Stimulated activated CD8-positive, alpha-beta memory T cell treated with anti-CD3 and anti-CD28 coated beads, Interleukin-7, amount 100 ng/mL, for 4 hours (primary cell): Measurements from ENCODE around the gene SAMD4A.
"Not testable (repeated sequence)": the region's sequence is repeated elsewhere in the genome, so short reads cannot be mapped to it uniquely, and the experiment has no call there.

Experiments used
- DNase-seq, 2 donors: peaks; one replicate each; pipeline ENCODE4 v3.0.0-alpha.2; 2020; ENCODE audit warnings: low read depth in 2 of 2

The SAMD4A gene

GRCh38 chr14:54728700-54729527 lies 162.0 kb downstream of the SAMD4A start:
- DNase-seq: no peak

GRCh38 chr14:54730156-54730961 lies 163.4 kb downstream of the SAMD4A start:
- DNase-seq: no peak

- no peak for DNase-seq
These were observed 168.0 kb downstream of the SAMD4A start for GRCh38 chr14:54734966-54735365.

GRCh38 chr14:54735424-54735823 lies 168.5 kb downstream of the SAMD4A start:
- no peak for DNase-seq

GRCh38 chr14:54737132-54737711 lies 170.3 kb downstream of the SAMD4A start:
- no peak for DNase-seq

GRCh38 chr14:54738009-54738408 lies 171.1 kb downstream of the SAMD4A start:
- DNase-seq: no peak

- DNase-seq: no peak
These were observed 172.6 kb downstream of the SAMD4A start for GRCh38 chr14:54739514-54739913.

- DNase-seq: no peak
These were observed 175.8 kb downstream of the SAMD4A start for GRCh38 chr14:54742492-54743350.

GRCh38 chr14:54743382-54743781 lies 176.5 kb downstream of the SAMD4A start:
- no peak for DNase-seq

GRCh38 chr14:54746019-54746418 lies 179.1 kb downstream of the SAMD4A start:
- DNase-seq: no peak

GRCh38 chr14:54747616-54748015 lies 180.7 kb downstream of the SAMD4A start:
- no peak for DNase-seq

GRCh38 chr14:54749180-54749579 lies 182.3 kb downstream of the SAMD4A start:
- no peak for DNase-seq

GRCh38 chr14:54749727-54750126 lies 182.8 kb downstream of the SAMD4A start:
- DNase-seq: no peak

GRCh38 chr14:54752611-54753010 lies 185.7 kb downstream of the SAMD4A start:
- not testable (repeated sequence) for DNase-seq

- not testable (repeated sequence) for DNase-seq
These were observed 186.5 kb downstream of the SAMD4A start for GRCh38 chr14:54753396-54753795.

GRCh38 chr14:54754116-54754622 lies 187.2 kb downstream of the SAMD4A start:
- DNase-seq: no peak

GRCh38 chr14:54754623-54755386 lies 187.9 kb downstream of the SAMD4A start:
- DNase-seq: no peak

GRCh38 chr14:54756656-54757392 lies 189.9 kb downstream of the SAMD4A start:
- DNase-seq: no peak

- DNase-seq: no peak
These were observed 191.1 kb downstream of the SAMD4A start for GRCh38 chr14:54758041-54758440.
